ENCODE results near the gene ALOX15B. TPM values are rescaled to one million over a fixed set of nuclear protein-coding genes. Genes with fewer than 3 reads are reported as not detected.

The ALOX15B gene
- total and polyA plus RNA-seq, 9 of the 15 experiments (the other 6 are each of a cell fraction or from before 2014, with no cell fraction given), result 0.04 TPM; not detected in 8

DNA sequence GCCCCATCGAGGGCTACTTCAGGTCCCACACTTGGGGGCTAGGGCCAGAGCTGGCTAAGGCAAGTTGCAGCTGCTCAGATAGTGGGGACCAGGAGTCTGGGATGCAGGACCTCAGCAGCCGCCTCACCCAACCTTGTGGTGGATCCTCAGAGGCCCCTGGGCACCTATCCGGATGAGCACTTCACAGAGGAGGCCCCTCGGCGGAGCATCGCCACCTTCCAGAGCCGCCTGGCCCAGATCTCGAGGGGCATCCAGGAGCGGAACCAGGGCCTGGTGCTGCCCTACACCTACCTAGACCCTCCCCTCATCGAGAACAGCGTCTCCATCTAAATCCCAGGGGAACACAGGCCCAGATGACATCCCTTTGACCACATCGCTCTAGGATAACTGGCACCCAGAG, 9.4 kb downstream of the ALOX15B start:
- Histone ChIP-seq H2AFZ (ENCODE audit: low read depth, low read length) (no peak overlapping the region), H3K79me2 (ENCODE audit: control insufficient read depth, insufficient read depth, low read length) (no peaks in the 10 kb centered on the region), H3K27ac (ENCODE audit: extremely low read depth, low read depth, low read length) (no peak overlapping the region), H3K4me1 (replicated peaks in 1 of 2; ENCODE audit: control insufficient read depth in 2 of 2, insufficient read depth in 2 of 2, low read length in 2 of 2) (no peaks in the 10 kb centered on the region), H3K9me3 (replicated peaks; ENCODE audit: control insufficient read depth, insufficient read depth, low read depth, low read length) (no peaks in the 10 kb centered on the region), H3K36me3 (ENCODE audit: control insufficient read depth, insufficient read depth, low read length) (no peaks in the 10 kb centered on the region), H3K9me1 (ENCODE audit: control insufficient read depth, insufficient read depth, low read length) (no peaks in the 10 kb centered on the region), H3K4me3 (no peak overlapping the region), H3K27me3 (ENCODE audit: control insufficient read depth in 2 of 2, insufficient read depth in 2 of 2, low read length in 2 of 2) (peaks cover 30 to 53% of the 10 kb centered on the region in 2 experiments), H3K9ac (ENCODE audit: insufficient read depth in 1 of 2, low read depth in 2 of 2, low read length in 2 of 2) (no peak overlapping the region), H4K20me1 (replicated peaks; ENCODE audit: control insufficient read depth, insufficient read depth, low read length) (no peaks in the 10 kb centered on the region; the same call in 1 of the 2 replicates), H3K4me2 (ENCODE audit: insufficient read depth, low read length) (no peak overlapping the region)
- no TSS peak for BruUV-seq (replicated peaks)
- DNase-seq (ENCODE audit: extremely low read depth in 1 of 4, low spot score in 3 of 4), result no peak
- POLR2A ChIA-PET, result no interaction called here
- FAIRE-seq, result no peak
- WGBS (ENCODE audit: insufficient coverage, low coverage, missing lambda C conversion rate), result 17% methylated on average over 6 of the region's 12 CpGs
- intact Hi-C loops (cut with micrococcal nuclease), result loop anchor here (10.0 kb wide), 1 partner anchor 223 kb away; no protein-coding TSS in a partner anchor
- in situ Hi-C loops (cut with MboI), result no loop called here
- TF ChIP-seq SNAPC5 (CRISPR knock-in tag; IDR thresholded peaks at IDR 0.05) (no peak), E2F3 (CRISPR knock-in tag; IDR thresholded peaks at IDR 0.05) (no peak), CHD1 (IDR thresholded peaks at IDR 0.05; ENCODE audit: low read length) (no peak)
- TF ChIP-seq, protein P1, sequence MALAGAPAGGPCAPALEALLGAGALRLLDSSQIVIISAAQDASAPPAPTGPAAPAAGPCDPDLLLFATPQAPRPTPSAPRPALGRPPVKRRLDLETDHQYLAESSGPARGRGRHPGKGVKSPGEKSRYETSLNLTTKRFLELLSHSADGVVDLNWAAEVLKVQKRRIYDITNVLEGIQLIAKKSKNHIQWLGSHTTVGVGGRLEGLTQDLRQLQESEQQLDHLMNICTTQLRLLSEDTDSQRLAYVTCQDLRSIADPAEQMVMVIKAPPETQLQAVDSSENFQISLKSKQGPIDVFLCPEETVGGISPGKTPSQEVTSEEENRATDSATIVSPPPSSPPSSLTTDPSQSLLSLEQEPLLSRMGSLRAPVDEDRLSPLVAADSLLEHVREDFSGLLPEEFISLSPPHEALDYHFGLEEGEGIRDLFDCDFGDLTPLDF (CRISPR knock-in tag; IDR thresholded peaks at IDR 0.05), result no peak
- CTCF ChIA-PET (ENCODE audit: low intra/inter-chr PET ratio), result no interaction called here
- no peak for ATAC-seq

DNA sequence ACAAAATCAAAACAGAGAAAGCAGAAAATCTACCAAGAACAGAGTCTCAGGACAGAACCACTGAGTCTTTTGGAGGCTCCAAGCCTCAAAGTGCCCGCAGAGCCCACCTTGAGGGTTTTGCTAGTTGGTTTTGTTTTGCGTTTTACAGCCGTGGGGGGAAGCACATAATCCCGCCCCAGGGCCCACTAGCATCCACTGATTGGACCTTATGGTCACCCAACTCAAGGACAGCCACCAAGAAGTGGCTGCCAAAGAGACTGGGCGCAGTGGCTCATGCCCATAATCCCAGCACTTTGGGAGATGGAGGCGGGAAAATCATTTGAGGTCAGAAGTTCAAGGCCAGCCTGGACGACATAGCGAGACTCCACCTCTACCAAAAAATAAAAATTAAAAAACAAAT, 9.9 kb downstream of the ALOX15B start:
- H3K9me3 ChIP-seq (replicated peaks; ENCODE audit: control insufficient read depth, insufficient read depth, low read depth, low read length), result no peaks in the 10 kb centered on the region
- no peak overlapping the region for H3K9ac ChIP-seq (ENCODE audit: insufficient read depth in 1 of 2, low read depth in 2 of 2, low read length in 2 of 2)
- no peaks in the 10 kb centered on the region for H3K9me1 ChIP-seq (ENCODE audit: control insufficient read depth, insufficient read depth, low read length)
- no peaks in the 10 kb centered on the region for H3K79me2 ChIP-seq (ENCODE audit: control insufficient read depth, insufficient read depth, low read length)
- no peak overlapping the region for H3K27ac ChIP-seq (ENCODE audit: extremely low read depth, low read depth, low read length)
- no peak overlapping the region for H3K4me2 ChIP-seq (ENCODE audit: insufficient read depth, low read length)
- CTCF ChIA-PET (ENCODE audit: low intra/inter-chr PET ratio), result no interaction called here
- FAIRE-seq, result no peak
- no peak overlapping the region for H2AFZ ChIP-seq (ENCODE audit: low read depth, low read length)
- WGBS (ENCODE audit: insufficient coverage, low coverage, missing lambda C conversion rate), result 8% methylated on average over 8 of the region's 8 CpGs
- no TSS peak for BruUV-seq (replicated peaks)
- H3K27me3 ChIP-seq (ENCODE audit: control insufficient read depth in 2 of 2, insufficient read depth in 2 of 2, low read length in 2 of 2), result peaks cover 30 to 49% of the 10 kb centered on the region in 2 experiments
- H3K4me3 ChIP-seq, result no peak overlapping the region
- no peaks in the 10 kb centered on the region for H3K4me1 ChIP-seq (replicated peaks in 1 of 2; ENCODE audit: control insufficient read depth in 2 of 2, insufficient read depth in 2 of 2, low read length in 2 of 2)
- POLR2A ChIA-PET, result no interaction called here
- no peak for DNase-seq (ENCODE audit: extremely low read depth in 1 of 4, low spot score in 3 of 4)
- ATAC-seq, result no peak
- in situ Hi-C loops (cut with MboI), result no loop called here
- intact Hi-C loops (cut with micrococcal nuclease), result loop anchor here (10.0 kb wide), 1 partner anchor 224 kb away; no protein-coding TSS in a partner anchor
- H4K20me1 ChIP-seq (replicated peaks; ENCODE audit: control insufficient read depth, insufficient read depth, low read length), result no peaks in the 10 kb centered on the region; the same call in 1 of the 2 replicates
- no peaks in the 10 kb centered on the region for H3K36me3 ChIP-seq (ENCODE audit: control insufficient read depth, insufficient read depth, low read length)
- TF ChIP-seq ILF3 (IDR thresholded peaks at IDR 0.05; ENCODE audit: borderline replicate concordance) (no peak), ZNF23 (CRISPR knock-in tag; IDR thresholded peaks at IDR 0.05) (no peak), ZNF780A (CRISPR knock-in tag; IDR thresholded peaks at IDR 0.05) (no peak), SMAD2 (IDR thresholded peaks at IDR 0.05; ENCODE audit: low read depth, low read length) (no peak), CBX2 (IDR thresholded peaks at IDR 0.05; ENCODE audit: insufficient read depth, low read length, poor library complexity, severe bottlenecking) (no peak)
- TF ChIP-seq, protein P2, sequence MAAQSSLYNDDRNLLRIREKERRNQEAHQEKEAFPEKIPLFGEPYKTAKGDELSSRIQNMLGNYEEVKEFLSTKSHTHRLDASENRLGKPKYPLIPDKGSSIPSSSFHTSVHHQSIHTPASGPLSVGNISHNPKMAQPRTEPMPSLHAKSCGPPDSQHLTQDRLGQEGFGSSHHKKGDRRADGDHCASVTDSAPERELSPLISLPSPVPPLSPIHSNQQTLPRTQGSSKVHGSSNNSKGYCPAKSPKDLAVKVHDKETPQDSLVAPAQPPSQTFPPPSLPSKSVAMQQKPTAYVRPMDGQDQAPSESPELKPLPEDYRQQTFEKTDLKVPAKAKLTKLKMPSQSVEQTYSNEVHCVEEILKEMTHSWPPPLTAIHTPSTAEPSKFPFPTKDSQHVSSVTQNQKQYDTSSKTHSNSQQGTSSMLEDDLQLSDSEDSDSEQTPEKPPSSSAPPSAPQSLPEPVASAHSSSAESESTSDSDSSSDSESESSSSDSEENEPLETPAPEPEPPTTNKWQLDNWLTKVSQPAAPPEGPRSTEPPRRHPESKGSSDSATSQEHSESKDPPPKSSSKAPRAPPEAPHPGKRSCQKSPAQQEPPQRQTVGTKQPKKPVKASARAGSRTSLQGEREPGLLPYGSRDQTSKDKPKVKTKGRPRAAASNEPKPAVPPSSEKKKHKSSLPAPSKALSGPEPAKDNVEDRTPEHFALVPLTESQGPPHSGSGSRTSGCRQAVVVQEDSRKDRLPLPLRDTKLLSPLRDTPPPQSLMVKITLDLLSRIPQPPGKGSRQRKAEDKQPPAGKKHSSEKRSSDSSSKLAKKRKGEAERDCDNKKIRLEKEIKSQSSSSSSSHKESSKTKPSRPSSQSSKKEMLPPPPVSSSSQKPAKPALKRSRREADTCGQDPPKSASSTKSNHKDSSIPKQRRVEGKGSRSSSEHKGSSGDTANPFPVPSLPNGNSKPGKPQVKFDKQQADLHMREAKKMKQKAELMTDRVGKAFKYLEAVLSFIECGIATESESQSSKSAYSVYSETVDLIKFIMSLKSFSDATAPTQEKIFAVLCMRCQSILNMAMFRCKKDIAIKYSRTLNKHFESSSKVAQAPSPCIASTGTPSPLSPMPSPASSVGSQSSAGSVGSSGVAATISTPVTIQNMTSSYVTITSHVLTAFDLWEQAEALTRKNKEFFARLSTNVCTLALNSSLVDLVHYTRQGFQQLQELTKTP (IDR thresholded peaks at IDR 0.05; ENCODE audit: low read depth in 1 of 2, partially characterized antibody in 2 of 2), result no peak
